WTC11 (cell line): ENCODE measurements around the gene KAZALD1.

Experiments used
- CTCF ChIP-seq: fragments of 200-600 bp; IDR thresholded peaks from 2 replicates; pipeline ENCODE4 v1.8.0; 2022; ENCODE audit warnings: antibody characterized with exemption
- ETV6 ChIP-seq: sonication (generic); formaldehyde crosslinking; IDR thresholded peaks from 2 replicates; pipeline ENCODE4 v1.8.1; 2022; ENCODE audit warnings: mild to moderate bottlenecking, missing genetic modification reagents
- GTF2I ChIP-seq: fragments of 250-450 bp; sonication (Bioruptor Pico); conservative IDR thresholded peaks from 2 replicates; pipeline ENCODE4 v1.4.0; 2021; ENCODE audit warnings: mild to moderate bottlenecking
- JUN ChIP-seq: sonication (generic); formaldehyde crosslinking; IDR thresholded peaks from 2 replicates; pipeline ENCODE4 v1.8.0; 2023; ENCODE audit warnings: mild to moderate bottlenecking, missing genetic modification reagents
- USF2 ChIP-seq: sonication (generic); formaldehyde crosslinking; IDR thresholded peaks from 2 replicates; pipeline ENCODE4 v1.8.1; 2023; ENCODE audit warnings: mild to moderate bottlenecking, missing genetic modification reagents, moderate library complexity
- ZNF671 ChIP-seq: fragments of 250-450 bp; sonication (Bioruptor Pico); IDR thresholded peaks from 2 replicates; pipeline ENCODE4 v1.8.0; 2021; ENCODE audit warnings: mild to moderate bottlenecking

- TF ChIP-seq CTCF (no peak), ZNF671 (CRISPR knock-in tag) (no peak), JUN (CRISPR knock-in tag) (no peak), USF2 (CRISPR knock-in tag) (no peak), ETV6 (CRISPR knock-in tag) (no peak), GTF2I (CRISPR knock-in tag) (no peak)
These were observed 18.1 kb downstream of the KAZALD1 start for GRCh38 chr10:101079874-101080273.
